Vagina (tissue), 2 donors: Measurements from ENCODE around the gene SPTA1. TPM values are rescaled to one million over a fixed set of nuclear protein-coding genes. Genes with fewer than 3 reads are reported as not detected.
"Not testable (repeated sequence)": the region's sequence is repeated elsewhere in the genome, so short reads cannot be mapped to it uniquely, and the experiment has no call there.

Source experiments
- DNase-seq, 2 donors: peaks; one replicate each; pipeline ENCODE4 v3.0.0-alpha.2; 2017; ENCODE audit errors: extremely low spot score in 2 of 2
- H3K27ac ChIP-seq: fragments of 200-600 bp; sonication (generic); one replicate; pipeline ENCODE4 v1.5.1; 2019
- H3K27me3 ChIP-seq: fragments of 200-600 bp; sonication (generic); one replicate; pipeline ENCODE4 v1.5.1; 2019
- H3K36me3 ChIP-seq, 2 donors: fragments of 200-600 bp; sonication (generic); one replicate each; pipeline ENCODE4 v1.5.1; 2017 to 2019
- H3K4me1 ChIP-seq: fragments of 200-600 bp; sonication (generic); one replicate; pipeline ENCODE4 v1.5.1; 2019
- H3K4me3 ChIP-seq, 2 donors: fragments of 200-600 bp; sonication (generic); 1 replicate in 1 of 2; 2 replicates in 1 of 2; pipeline ENCODE4 v1.5.1; 2016 to 2019
- H3K9me3 ChIP-seq: fragments of 200-600 bp; sonication (generic); one replicate; pipeline ENCODE4 v1.5.1; 2019
- CTCF ChIP-seq, 3 experiments: fragments of 450-650 bp in 2 of 3; fragments of 200-600 bp in 1 of 3; sonication (generic) in 1 of 3; IDR thresholded peaks; one replicate each; pipeline ENCODE4 v1.5.1; 2017 to 2019; ENCODE audit warnings: antibody characterized with exemption in 3 of 3, mild to moderate bottlenecking in 2 of 3, moderate library complexity in 2 of 3
- POLR2A ChIP-seq, 2 donors: fragments of 450-650 bp; IDR thresholded peaks; one replicate each; pipeline ENCODE4 v1.6.1; 2017; ENCODE audit warnings: antibody characterized with exemption in 2 of 2, mild to moderate bottlenecking in 2 of 2, moderate library complexity in 2 of 2
- POLR2AphosphoS5 ChIP-seq, 2 donors: sonication (generic); formaldehyde crosslinking; IDR thresholded peaks; one replicate each; pipeline ENCODE4 v1.9.0; 2017; ENCODE audit warnings: antibody characterized with exemption in 2 of 2, mild to moderate bottlenecking in 2 of 2, low read depth in 1 of 2; ENCODE audit not compliant: insufficient read depth in 1 of 2
- intact Hi-C: fragments of 100-400 bp; cut with DNase I; formaldehyde crosslinking; loops from one replicate; pipeline ENCODE4 v1.15.1; 2023
- total RNA-seq: library from RNA; depleted of rRNA; stranded (reverse); fragments of >200 nt; gene quantifications from one replicate; pipeline ENCODE4 v1.2.3, GENCODE V29; 2016

SPTA1 gene
- total RNA-seq, 1 donor from 2014 or later = 0.25 TPM

- H3K4me1 ChIP-seq = no peaks in the 10 kb centered on the region
- no peaks in the 10 kb centered on the region for H3K36me3 ChIP-seq
- H3K27ac ChIP-seq = no peak overlapping the region
- no peak overlapping the region for H3K4me3 ChIP-seq
- no peaks in the 10 kb centered on the region for H3K27me3 ChIP-seq
- no peak for DNase-seq
- TF ChIP-seq POLR2A (IDR thresholded peaks at IDR 0.05) = no peak
- TF ChIP-seq CTCF (IDR thresholded peaks at IDR 0.05) = no peak
- no peak for TF ChIP-seq POLR2AphosphoS5 (IDR thresholded peaks at IDR 0.05; ENCODE audit: insufficient read depth in 1 of 2, low read depth in 1 of 2)
- no peaks in the 10 kb centered on the region for H3K9me3 ChIP-seq
- intact Hi-C loops = no loop called here
These were observed 2.6 kb upstream of the SPTA1 start for GRCh38 chr1:158689110-158689509.

GRCh38 chr1:158688343-158688742, 1.8 kb upstream of the SPTA1 start:
- H3K4me1 ChIP-seq, DNase-seq, H3K27me3 ChIP-seq, H3K27ac ChIP-seq, H3K4me3 ChIP-seq, H3K9me3 ChIP-seq, H3K36me3 ChIP-seq, intact Hi-C loops: not testable (repeated sequence)

- TF ChIP-seq POLR2AphosphoS5 (IDR thresholded peaks at IDR 0.05; ENCODE audit: insufficient read depth in 1 of 2, low read depth in 1 of 2) = no peak
- TF ChIP-seq CTCF (IDR thresholded peaks at IDR 0.05) = no peak
- no peak for TF ChIP-seq POLR2A (IDR thresholded peaks at IDR 0.05)
- Histone ChIP-seq H3K27me3 (no peaks in the 10 kb centered on the region), H3K9me3 (no peaks in the 10 kb centered on the region), H3K4me1 (no peaks in the 10 kb centered on the region), H3K4me3 (no peak overlapping the region), H3K27ac (no peak overlapping the region), H3K36me3 (no peaks in the 10 kb centered on the region)
- no peak for DNase-seq
- intact Hi-C loops = no loop called here
These were observed 522 bp upstream of the SPTA1 start for GRCh38 chr1:158687037-158687436.

DNA sequence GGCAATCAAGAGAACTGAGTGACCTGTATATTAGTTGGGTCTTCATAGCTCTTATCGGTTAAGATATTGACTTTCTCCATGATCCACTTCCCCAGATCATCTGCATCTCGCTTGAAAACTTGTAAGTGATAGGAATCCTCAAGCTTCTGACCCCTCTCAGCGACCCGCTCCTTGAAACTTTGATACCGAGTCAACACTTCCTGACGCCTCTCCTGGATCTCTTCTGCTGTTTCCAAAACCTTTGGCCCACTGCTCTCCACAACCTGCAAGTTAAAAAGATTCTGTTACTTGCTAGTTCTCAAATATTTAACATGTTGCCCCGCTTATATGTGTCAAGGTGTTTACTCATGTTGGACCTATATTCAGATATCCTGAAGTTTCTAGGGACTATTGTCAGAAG, 1.4 kb downstream of the SPTA1 start:
- Histone ChIP-seq H3K27ac (no peak overlapping the region), H3K4me3 (no peak overlapping the region), H3K27me3 (no peaks in the 10 kb centered on the region), H3K36me3 (no peaks in the 10 kb centered on the region), H3K4me1 (no peaks in the 10 kb centered on the region), H3K9me3 (no peaks in the 10 kb centered on the region)
- intact Hi-C loops = no loop called here
- no peak for TF ChIP-seq POLR2A (IDR thresholded peaks at IDR 0.05)
- DNase-seq = no peak

- no peak for DNase-seq
- Histone ChIP-seq H3K36me3 (no peaks in the 10 kb centered on the region), H3K4me3 (no peak overlapping the region), H3K4me1 (no peaks in the 10 kb centered on the region), H3K27me3 (no peaks in the 10 kb centered on the region), H3K9me3 (no peaks in the 10 kb centered on the region), H3K27ac (no peak overlapping the region)
- TF ChIP-seq POLR2A (IDR thresholded peaks at IDR 0.05) (no peak), CTCF (IDR thresholded peaks at IDR 0.05) (no peak), POLR2AphosphoS5 (IDR thresholded peaks at IDR 0.05; ENCODE audit: insufficient read depth in 1 of 2, low read depth in 1 of 2) (no peak)
- intact Hi-C loops = no loop called here
These were observed 4.9 kb downstream of the SPTA1 start for GRCh38 chr1:158681606-158682005.

DNA sequence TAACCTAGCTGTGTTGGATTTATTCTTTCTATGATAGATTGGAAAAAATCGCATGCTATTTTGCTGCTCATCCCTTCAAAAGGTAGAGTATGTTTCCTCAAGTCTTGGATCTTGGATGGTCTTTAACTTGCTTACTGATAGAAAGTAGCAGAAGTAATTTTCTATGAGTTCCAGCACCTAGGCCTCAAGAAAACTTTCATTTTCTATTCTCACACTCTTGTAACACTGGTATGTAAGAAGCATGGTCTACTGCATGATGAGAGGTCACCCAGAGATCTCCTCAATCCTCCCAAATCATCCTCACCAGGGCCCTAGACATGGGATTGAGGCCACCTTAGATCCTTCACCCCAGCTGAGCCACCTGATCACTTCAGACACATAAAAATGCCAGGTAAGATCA, 7.2 kb downstream of the SPTA1 start:
- intact Hi-C loops = no loop called here
- Histone ChIP-seq H3K4me1 (no peaks in the 10 kb centered on the region), H3K36me3 (no peaks in the 10 kb centered on the region), H3K27me3 (no peaks in the 10 kb centered on the region), H3K4me3 (no peak overlapping the region), H3K27ac (no peak overlapping the region), H3K9me3 (no peaks in the 10 kb centered on the region)
- DNase-seq = no peak
- TF ChIP-seq POLR2A (IDR thresholded peaks at IDR 0.05) (no peak), POLR2AphosphoS5 (IDR thresholded peaks at IDR 0.05; ENCODE audit: insufficient read depth in 1 of 2, low read depth in 1 of 2) (no peak), CTCF (IDR thresholded peaks at IDR 0.05) (no peak)
